ENCODE data around the gene IGSF23.
A peak's percentile ranks its signal among the peaks of the same experiment; 100 is the strongest.
"Not testable (repeated sequence)": the region's sequence is repeated elsewhere in the genome, so short reads cannot be mapped to it uniquely, and the experiment has no call there.

The IGSF23 gene

DNA sequence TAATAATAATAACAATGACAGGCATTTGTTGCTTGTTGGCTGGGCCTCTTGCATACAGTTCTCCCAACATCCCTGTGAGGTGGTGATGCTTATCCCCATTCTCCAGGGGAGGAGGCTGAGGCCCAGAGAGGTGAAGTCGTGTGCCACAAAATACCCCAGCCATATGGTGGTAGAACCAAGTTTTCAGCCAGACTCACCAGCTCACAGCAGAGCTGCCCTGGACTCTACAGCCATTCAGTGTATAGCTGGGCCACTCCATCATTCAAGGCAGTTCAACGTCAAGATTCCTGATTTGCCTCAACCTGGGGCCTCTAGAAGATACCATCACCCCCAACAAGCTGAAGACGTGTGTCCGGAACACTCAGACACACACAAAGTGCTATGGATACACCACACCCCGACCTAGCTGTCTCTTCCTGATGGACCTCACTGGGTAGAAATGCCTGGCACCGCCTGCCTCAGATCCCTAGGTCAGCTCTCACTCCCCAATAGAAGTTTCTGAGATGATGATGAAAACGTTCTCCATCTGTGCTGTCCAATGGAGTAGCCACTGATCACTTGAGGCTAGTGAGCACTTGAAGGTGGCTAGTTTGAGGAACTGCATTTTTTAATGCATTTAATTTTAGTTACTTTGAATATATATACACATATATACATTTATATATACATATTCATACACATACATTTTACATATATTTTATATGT, 53.6 kb downstream of the IGSF23 start:
- ATAC-seq (peak; percentile 24), DNase-seq (no peak)

DNA sequence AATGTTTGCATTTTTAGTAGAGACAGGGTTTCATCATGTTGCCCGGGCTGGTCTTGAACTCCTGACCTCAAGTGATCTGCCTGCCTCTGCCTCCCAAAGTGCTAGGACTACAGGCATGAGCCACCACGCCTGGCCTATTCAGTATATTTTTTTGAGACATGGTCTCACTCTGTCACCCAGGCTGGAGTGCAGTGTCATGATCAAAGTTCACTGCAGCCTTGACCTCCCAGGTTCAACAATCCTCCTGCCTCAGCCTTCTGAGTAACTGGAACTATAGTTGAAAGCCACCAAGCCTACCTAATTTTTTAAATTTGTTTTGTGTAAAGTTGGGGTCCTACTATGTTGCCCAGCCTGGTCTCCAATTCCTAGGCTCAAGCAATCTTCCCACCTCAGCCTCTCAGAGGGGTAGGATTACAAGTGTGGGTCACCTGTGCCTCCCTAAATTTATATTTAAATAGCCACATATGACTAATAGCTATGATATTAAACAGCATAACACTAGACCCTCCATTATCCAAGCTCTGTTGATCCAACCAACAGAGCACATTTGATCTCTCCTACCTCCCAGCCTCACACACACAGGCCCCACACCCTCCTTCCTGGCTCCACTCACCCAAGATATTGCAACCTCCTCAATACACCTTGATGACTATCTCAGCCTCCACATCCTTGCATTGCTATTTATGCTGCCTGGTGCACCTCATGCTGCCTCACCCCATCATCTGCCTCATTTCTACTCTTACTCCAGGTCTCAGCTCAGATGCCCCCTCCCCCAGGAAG, 55.8 kb downstream of the IGSF23 start:
- no peak for ATAC-seq
- no peak for DNase-seq

DNA sequence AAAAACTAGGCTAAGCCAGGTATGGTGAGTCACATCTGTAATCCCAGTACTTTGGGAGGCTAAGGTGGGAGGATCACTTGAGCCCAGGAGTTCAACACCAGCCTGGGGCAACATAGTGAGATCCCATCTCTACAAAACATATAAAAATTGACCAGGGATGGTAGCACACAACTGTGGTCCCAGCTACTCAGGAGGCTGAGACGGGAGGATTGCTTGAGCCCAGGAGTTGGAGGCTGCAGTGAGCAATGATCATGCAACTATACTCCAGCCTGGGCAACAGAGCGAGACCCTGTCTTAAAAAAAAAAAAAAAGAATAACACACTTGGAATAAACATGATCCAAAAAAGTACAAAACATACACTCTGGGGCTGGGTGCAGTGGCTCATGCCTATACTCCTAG, 56.7 kb downstream of the IGSF23 start:
- ATAC-seq, DNase-seq: not testable (repeated sequence)

DNA sequence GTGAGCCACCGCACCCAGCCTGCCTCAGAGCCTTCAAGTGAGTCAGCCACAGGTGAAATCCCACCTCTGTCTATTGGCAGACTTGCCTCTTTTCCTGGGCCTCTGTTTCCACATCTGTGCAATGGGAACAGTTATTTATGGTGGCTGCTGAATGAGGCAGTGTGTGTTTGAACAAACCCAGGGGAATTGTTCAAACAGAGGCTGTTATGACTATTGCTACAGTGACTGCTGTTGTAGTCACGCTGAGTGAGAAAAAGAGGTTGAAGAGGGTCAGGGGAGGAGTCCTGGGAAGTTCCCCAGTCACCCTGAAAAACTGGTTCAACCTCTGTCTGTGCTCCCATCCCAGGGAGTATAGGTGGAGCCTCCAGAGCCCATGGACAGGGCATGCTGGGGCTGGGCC, 58.0 kb downstream of the IGSF23 start, which contains the start of gene CEACAM19:
Gene CEACAM19, plus strand, starts transcription at position 83 of the 400 bp plus-strand sequence. CDS start 450 bp downstream, outside the sequence.
- ATAC-seq = no peak

DNA sequence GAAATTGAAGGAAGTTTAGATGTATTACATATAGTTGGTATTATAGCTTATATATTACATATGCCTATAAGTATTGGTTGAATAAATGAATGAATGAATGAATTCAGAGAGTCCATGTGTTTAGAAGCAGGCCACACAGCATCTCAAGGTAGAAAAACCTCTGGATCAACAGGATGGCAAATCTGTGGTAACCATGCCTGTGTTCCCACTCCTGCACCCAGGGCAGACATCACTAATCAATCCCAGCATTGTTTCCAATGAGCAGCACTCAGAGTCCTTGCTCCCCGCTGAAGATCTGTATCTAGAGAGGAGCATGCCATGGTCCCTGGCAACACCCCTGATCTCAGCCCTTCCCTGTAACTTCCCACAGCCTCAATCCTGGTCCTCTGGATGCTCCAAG, 58.9 kb downstream of the IGSF23 start:
- no peak for ATAC-seq
- DNase-seq = no peak

More for the DNA sequence above, 58.0 kb downstream of the IGSF23 start, which contains the start of gene CEACAM19:
- no peak for DNase-seq

DNA sequence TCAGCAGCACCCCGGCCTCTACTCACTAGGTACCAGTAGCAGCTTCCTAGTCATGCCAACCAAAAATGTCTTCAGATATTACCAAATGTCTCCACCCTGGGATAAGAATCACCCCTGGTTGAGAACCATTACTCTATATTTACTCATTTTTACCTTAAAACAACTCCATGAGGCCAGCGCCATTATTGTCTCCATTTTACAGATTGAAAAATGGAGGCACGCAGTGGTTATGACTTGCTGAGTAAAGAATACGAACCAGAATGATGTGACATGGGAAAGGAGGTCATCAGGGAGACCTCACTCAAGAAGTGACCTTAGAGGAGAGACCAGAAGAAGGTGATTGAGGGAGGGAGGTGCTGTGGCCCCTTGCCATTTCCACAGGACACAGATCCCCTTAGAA, 60.1 kb downstream of the IGSF23 start:
- ATAC-seq = no peak

DNA sequence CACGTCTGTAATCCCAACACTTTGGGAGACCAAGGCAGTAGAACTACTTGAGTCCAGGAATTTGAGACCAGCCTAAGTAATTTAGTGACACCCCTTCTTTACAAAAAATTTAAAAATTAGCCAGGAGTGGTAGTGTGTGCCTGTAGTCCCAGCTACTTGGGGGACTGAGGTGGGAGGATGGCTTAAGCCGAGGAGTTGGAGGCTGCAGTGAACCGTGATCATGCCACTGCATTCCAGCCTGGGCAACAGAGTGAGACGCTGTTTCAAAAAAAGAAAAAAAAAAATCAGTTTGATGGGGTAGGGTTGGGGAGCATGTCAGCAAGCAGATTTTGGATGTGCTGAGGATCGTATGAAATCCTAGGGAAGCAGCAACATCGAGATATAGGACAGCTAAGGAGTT, 62.2 kb downstream of the IGSF23 start:
- ATAC-seq (no peak), DNase-seq (no peak)

More for the DNA sequence above, 60.1 kb downstream of the IGSF23 start:
- DNase-seq = no peak

DNA sequence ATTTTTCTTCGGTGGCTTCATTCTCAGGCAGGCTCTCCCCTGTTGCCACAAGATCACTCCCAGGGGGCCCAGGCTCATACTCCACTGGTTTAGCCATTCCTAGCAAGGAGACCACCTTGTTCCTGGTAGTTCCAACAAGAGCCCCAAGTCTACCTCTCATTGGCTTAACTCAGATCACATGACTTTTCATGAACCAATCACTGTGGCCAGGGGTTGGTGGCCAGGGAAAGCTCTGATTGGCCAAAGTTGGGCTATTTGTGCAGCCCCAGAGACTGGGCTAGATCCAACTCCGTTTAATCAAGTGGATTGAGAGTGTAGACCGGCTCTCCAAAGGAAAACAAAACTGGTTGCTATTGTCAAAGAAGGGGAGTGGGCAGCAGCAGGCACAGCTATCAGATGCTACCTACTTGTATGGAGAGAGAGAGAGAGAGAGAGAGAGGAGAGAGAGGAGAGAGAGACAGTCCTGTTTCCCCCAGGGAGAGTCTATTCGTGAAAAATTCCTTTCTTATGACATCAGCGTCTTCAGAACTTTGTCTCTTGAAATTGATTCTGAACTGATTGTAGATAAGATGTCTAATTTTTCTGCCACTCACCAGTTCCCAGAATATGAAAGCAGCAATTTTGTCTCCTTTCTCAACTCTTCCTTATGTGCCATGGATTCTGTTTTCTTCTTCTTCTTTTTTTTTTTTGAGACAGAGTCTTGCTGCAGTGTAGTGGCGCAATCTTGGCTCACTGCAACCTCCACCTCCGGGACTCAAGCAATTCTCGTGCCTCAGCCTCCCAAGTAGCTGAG, 63.9 kb downstream of the IGSF23 start:
- DNase-seq (no peak), ATAC-seq (no peak)

DNA sequence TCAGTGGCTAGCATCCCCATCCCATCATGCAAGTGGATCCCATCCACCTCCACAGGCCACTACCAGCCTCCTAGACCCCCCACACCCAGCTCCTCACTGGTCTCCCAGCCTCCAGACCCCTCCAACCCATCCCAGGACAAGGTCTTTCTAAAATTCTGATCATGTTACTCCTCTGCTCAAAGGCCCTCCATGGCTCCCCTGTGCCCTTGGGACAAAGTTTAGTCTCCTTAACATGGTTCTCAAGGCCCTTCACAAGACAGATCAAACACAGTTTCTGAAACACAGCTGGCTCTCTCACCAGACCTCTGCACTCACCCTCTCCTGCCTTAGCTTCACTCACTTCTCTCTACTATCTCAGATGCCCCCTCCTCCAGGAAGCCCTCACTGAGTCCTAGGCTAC, 67.2 kb downstream of the IGSF23 start:
- DNase-seq (no peak), ATAC-seq (no peak)

DNA sequence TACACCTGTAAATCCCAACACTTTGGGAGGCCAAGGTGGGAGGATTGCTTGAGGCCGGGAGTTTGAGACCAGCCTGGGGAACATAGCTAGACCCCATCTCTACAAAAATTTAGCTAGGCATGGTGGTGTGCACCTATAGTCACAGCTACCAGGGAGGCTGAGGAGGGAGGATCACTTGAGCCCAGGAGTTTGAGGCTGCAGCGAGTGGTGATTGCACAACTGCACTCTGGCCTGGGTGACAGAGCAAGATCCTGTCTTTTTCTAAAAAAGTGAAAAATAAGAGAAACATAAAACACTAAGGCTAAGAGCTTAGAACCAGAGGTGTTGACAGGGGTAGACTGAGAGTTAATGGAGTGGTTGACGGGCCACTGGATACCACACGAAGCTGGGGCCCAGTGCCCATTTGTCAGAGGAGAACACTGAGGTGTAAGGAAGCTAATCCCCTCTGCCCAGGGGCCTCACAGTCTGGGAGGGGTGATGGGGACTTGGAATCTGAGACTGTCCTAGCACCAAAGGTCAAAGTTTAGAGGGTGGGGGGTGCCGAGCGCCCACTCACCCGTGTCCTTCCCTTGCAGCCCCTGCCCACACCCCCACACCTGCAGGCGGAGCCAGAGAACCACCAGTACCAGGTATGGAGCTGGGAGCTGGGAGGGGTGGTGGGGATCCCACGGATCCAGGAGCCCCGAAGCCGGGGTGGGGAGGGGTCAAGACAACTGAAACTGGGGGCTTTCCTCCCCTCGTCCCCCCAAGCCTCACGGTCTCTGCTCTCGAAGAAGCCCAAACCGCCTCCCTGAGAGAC, 68.8 kb downstream of the IGSF23 start:
- DNase-seq (no peak), ATAC-seq (no peak)

DNA sequence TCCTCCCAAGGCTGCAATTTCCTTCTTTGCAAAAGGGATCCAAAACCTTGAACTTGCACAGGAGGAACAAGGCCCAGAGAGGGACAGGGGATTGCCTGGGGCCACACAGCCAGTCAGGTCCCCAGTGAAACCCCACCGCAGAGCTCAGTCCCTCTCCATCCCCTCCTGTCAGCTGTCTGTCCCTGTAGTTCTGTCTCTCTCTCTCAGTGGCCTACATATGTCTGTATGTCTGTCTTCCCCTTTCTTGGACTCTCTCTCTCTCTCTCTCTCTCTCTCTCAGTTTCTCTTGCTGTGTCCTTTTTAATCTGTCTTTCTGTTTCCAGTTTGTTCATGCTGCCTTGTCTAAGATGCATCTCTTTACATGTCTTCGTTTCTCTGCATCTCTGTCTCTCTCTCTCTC, 69.4 kb downstream of the IGSF23 start:
- no peak for ATAC-seq

DNA sequence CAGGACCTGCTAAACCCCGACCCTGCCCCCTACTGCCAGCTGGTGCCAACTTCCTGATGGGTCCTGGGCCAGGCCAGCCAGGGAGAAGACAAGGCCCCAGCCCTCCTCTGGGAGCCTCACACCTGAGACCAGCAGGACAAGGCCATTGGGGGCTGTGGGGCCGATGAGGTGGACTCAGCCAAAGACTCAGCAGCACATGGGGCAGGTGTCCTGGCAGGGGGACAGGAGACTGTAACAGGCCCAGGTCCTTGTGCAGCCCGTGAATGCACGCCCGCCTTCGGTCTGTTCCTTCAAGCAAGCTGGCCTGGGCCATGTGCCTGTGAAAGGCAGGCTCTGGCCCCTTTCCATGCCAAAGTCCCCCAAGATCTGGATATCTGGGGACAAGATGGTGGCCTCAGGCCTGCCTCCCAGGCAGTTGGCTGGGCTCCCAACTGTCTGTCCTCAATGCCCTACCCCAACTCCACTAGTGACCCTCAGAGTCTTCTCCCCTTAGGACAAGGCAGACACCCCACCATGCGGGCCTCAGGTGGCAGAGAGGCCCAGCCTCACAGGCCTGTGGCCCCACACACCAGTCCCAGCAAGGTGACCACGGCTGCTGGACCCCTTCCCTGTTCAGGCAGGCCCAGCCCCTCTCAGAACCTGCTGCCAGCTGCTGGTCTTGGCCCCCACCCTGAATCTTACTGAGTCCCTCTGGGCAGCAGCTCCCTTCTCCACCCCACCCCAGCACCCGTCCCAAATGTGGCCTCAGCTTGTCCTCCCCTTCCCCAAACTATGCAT, 70.3 kb downstream of the IGSF23 start:
- ATAC-seq (no peak), DNase-seq (no peak)

More for the DNA sequence above, 69.4 kb downstream of the IGSF23 start:
- no peak for DNase-seq

DNA sequence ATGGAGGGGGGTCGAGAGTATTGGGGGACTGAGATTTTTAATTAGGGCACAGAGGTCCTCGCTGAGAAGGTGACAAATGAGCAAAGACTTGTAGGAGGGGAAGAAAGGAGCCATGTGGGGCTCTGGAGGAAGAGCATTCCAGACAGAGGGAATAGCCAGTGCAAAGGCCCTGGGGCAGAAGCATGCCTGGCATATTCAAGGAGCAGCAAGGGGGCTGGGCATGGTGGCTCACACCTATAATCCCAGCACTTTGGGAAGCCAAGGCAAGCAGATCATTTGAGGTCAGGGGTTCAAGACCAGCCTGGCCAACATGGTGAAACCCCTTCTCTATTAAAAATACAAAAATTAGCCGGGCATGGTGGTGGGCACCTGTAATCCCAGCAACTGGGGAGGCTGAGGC, 71.0 kb downstream of the IGSF23 start:
- not testable (repeated sequence) for ATAC-seq

DNA sequence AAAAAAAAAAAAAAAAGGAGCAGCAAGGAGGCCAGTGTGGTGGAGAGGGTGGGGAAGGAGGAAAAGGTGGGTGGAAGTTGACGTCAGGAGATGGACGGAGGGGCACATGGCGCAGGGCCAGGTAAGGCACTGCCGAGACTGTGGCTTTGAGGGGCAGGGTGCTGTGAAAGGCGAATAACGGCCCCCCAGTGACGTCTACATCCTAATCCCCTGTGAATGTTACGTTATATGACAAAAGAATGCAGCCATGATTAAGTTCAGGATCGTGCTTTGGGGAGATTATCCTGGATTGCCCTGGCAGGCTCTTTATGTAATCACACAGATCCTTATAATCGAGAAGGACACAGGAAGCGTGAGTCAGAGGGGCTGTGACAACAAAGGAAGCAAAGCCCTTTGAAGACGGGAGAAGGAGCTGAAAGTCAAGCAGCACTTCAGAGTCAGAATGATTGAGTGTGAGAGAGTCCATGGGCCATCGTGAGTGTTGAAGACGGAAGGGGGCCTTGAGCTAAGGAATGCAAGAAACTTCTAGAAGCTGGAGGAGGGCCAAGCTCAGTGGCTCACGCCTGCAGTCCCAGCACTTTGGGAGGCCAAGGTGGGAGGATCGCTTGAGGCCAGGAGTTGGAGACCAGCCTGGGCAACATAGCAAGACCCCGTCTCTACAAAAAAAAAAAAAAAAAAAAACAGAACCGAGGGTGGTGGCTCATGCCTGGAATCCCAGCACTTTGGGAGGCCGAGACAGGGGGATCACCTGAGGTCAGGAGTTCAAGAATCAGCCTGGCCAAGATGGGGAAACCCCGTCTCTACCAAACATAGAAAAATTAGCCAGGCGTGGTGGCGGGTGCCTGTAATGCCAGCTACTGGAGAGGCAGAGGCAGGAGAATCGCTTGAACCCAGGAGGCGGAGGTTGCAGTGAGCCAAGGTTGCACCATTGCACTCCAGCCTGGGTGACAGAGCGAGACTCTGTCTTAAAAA, 71.8 kb downstream of the IGSF23 start:
- ATAC-seq = peak; percentile 43
- peak; percentile 38 for DNase-seq

More for the DNA sequence above, 71.0 kb downstream of the IGSF23 start:
- DNase-seq = not testable (repeated sequence)

DNA sequence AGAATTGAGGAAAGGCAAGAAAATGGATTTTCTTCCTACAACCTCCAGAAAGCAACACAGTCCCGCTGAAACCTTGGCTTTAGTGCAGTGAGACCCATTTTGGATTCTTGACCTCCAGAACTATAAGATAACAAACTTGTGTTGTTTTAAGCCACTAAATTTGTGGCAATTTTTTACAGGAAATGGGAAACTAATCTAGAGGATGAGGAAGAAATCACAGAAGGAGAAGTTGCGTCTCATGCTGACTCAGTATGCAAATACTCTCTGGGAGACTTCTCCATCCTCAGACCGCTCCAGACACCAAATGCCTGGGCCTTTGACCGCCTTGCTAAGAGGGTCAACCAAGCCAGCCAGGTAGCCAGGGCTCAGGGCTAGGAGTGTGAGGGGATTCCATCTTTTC, 72.5 kb downstream of the IGSF23 start:
- no peak for ATAC-seq
- DNase-seq = no peak
